ENCODE measurements around the gene SPESP1. TPM values are rescaled to one million over a fixed set of nuclear protein-coding genes. Genes with fewer than 3 reads are reported as not detected.
"Not testable (repeated sequence)": the region's sequence is repeated elsewhere in the genome, so short reads cannot be mapped to it uniquely, and the experiment has no call there.

Gene SPESP1
- total and polyA plus RNA-seq, 2 donors (not counting 1 experiment from before 2014, with no cell fraction given) = 0.13 to 1.1 TPM

GRCh38 chr15:68962465-68962864 lies 32.1 kb downstream of the SPESP1 start:
- no peaks in the 10 kb centered on the region for H3K36me3 ChIP-seq (replicated peaks in 1 of 2; ENCODE audit: control extremely low read depth in 1 of 2, control insufficient read depth in 1 of 2, extremely low read depth in 1 of 2, insufficient read depth in 2 of 2, low read length in 1 of 2)
- Mint-ChIP-seq H3K9me3 (ENCODE audit: insufficient read depth) (peaks cover 12% of the 10 kb centered on the region), H3K4me1 (peaks cover 5% of the 10 kb centered on the region), H3K27ac (no peak overlapping the region), H3K4me3 (no peak overlapping the region), H3K27me3 (peaks cover 18% of the 10 kb centered on the region)
- H3K27me3 ChIP-seq (replicated peaks in 1 of 4; ENCODE audit: control extremely low read depth in 1 of 4, control insufficient read depth in 3 of 4, insufficient read depth in 4 of 4, low read length in 3 of 4) = peaks cover 0 to 5% (median 0%) of the 10 kb centered on the region in 4 experiments
- TF ChIP-seq EZH2 (IDR thresholded peaks at IDR 0.05; ENCODE audit: borderline replicate concordance, insufficient read depth, low read depth, low read length, poor library complexity, severe bottlenecking) (no peak), CTCF (IDR thresholded peaks at IDR 0.05) (no peak)
- H3K79me2 ChIP-seq (ENCODE audit: control insufficient read depth, insufficient read depth, low read length) = no peaks in the 10 kb centered on the region
- WGBS (ENCODE audit: insufficient coverage) = no CpG with 5 or more reads among the region's 1 CpG
- intact Hi-C loops (cut with micrococcal nuclease) = no loop called here
- H3K9me3 ChIP-seq (ENCODE audit: control extremely low read depth in 1 of 3, control insufficient read depth in 2 of 3, insufficient read depth in 1 of 3, low read length in 2 of 3) = peaks cover 0 to 1% (median 0%) of the 10 kb centered on the region in 3 donors
- no peak overlapping the region for H3K4me3 ChIP-seq (ENCODE audit: control extremely low read depth in 1 of 5, extremely low read depth in 1 of 5, insufficient read depth in 1 of 5, low read depth in 2 of 5, low read length in 4 of 5)
- H3K9ac ChIP-seq (ENCODE audit: low read length) = no peak overlapping the region
- no peak overlapping the region for H3K27ac ChIP-seq (ENCODE audit: low read length in 2 of 2)
- H2AFZ ChIP-seq (ENCODE audit: insufficient read depth, low read depth, low read length, poor library complexity, severe bottlenecking) = no peak overlapping the region
- ATAC-seq (ENCODE audit: low read depth) (no peak), DNase-seq (no peak)
- ChIA-PET CTCF (no interaction called here), POLR2A (no interaction called here)
- no peak overlapping the region for H3K4me2 ChIP-seq (replicated peaks; ENCODE audit: low read depth, low read length, poor library complexity, severe bottlenecking)
- no peaks in the 10 kb centered on the region for H3K4me1 ChIP-seq (ENCODE audit: control insufficient read depth in 2 of 2, insufficient read depth in 2 of 2, low read length in 2 of 2)
- H4K20me1 ChIP-seq (ENCODE audit: control insufficient read depth, insufficient read depth, low read length, poor library complexity, severe bottlenecking) = no peaks in the 10 kb centered on the region

DNA sequence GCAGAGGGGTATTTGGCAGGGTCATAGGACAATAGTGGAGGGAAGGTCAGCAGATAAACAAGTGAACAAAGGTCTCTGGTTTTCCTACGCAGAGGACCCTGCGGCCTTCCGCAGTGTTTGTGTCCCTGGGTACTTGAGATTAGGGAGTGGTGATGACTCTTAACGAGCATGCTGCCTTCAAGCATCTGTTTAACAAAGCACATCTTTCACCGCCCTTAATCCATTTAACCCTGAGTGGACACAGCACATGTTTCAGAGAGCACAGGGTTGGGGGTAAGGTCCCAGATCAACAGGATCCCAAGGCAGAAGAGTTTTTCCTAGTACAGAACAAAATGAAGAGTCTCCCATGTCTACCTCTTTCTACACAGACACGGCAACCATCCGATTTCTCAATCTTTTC lies 33.4 kb downstream of the SPESP1 start:
- H3K79me2 ChIP-seq (ENCODE audit: control insufficient read depth, insufficient read depth, low read length); H3K9me3 ChIP-seq (ENCODE audit: control extremely low read depth in 1 of 3, control insufficient read depth in 2 of 3, insufficient read depth in 1 of 3, low read length in 2 of 3); H2AFZ ChIP-seq (ENCODE audit: insufficient read depth, low read depth, low read length, poor library complexity, severe bottlenecking); intact Hi-C loops (cut with micrococcal nuclease); H4K20me1 ChIP-seq (ENCODE audit: control insufficient read depth, insufficient read depth, low read length, poor library complexity, severe bottlenecking); POLR2A ChIA-PET; CTCF ChIA-PET; H3K4me2 ChIP-seq (replicated peaks; ENCODE audit: low read depth, low read length, poor library complexity, severe bottlenecking); H3K4me1 Mint-ChIP-seq; H3K9ac ChIP-seq (ENCODE audit: low read length); H3K27ac ChIP-seq (ENCODE audit: low read length in 2 of 2); H3K4me3 ChIP-seq (ENCODE audit: control extremely low read depth in 1 of 5, extremely low read depth in 1 of 5, insufficient read depth in 1 of 5, low read depth in 2 of 5, low read length in 4 of 5); DNase-seq; ATAC-seq (ENCODE audit: low read depth); H3K4me1 ChIP-seq (ENCODE audit: control insufficient read depth in 2 of 2, insufficient read depth in 2 of 2, low read length in 2 of 2); H3K27me3 ChIP-seq (replicated peaks in 1 of 4; ENCODE audit: control extremely low read depth in 1 of 4, control insufficient read depth in 3 of 4, insufficient read depth in 4 of 4, low read length in 3 of 4); H3K27ac Mint-ChIP-seq; H3K36me3 ChIP-seq (replicated peaks in 1 of 2; ENCODE audit: control extremely low read depth in 1 of 2, control insufficient read depth in 1 of 2, extremely low read depth in 1 of 2, insufficient read depth in 2 of 2, low read length in 1 of 2); H3K4me3 Mint-ChIP-seq: not testable (repeated sequence)
- Mint-ChIP-seq H3K9me3 (ENCODE audit: insufficient read depth) (peaks cover 18% of the 10 kb centered on the region), H3K27me3 (peaks cover 16% of the 10 kb centered on the region)
- no CpG with 5 or more reads among the region's 7 CpGs for WGBS (ENCODE audit: insufficient coverage)

Data from B cell (primary cell).